Measurements from ENCODE around the gene CAMSAP1. TPM values are rescaled to one million over a fixed set of nuclear protein-coding genes. Genes with fewer than 3 reads are reported as not detected.
A peak's percentile ranks its signal among the peaks of the same experiment; 100 is the strongest.

Gene CAMSAP1
- total and polyA plus RNA-seq, 10 of the 15 experiments (the other 5 are each of a cell fraction or from before 2014, with no cell fraction given), result 1.4 to 24.7 (median 8.0) TPM

- DNase-seq (ENCODE audit: low read depth, low spot score), result no peak
- Histone ChIP-seq H3K79me2 (ENCODE audit: control insufficient read depth, insufficient read depth, low read length) (peaks cover 2% of the 10 kb centered on the region), H3K9me3 (replicated peaks; ENCODE audit: control insufficient read depth, insufficient read depth, low read length) (no peaks in the 10 kb centered on the region), H3K36me3 (ENCODE audit: control insufficient read depth in 2 of 2, insufficient read depth in 2 of 2, low read length in 1 of 2) (peaks cover 2 to 4% of the 10 kb centered on the region in 2 experiments; a peak in 3 of 4 replicates), H2AFZ (ENCODE audit: control insufficient read depth, low read depth, low read length) (no peak overlapping the region), H3K4me2 (ENCODE audit: control insufficient read depth, insufficient read depth) (no peak overlapping the region), H3K9ac (ENCODE audit: control insufficient read depth, insufficient read depth, low read length) (no peak overlapping the region), H3K4me3 (no peak overlapping the region), H3K4me1 (ENCODE audit: control insufficient read depth, insufficient read depth, low read length) (no peaks in the 10 kb centered on the region), H4K20me1 (ENCODE audit: control insufficient read depth, insufficient read depth) (no peaks in the 10 kb centered on the region), H3K27me3 (replicated peaks in 1 of 2; ENCODE audit: control insufficient read depth in 2 of 2, insufficient read depth in 2 of 2, low read length in 1 of 2) (no peaks in the 10 kb centered on the region), H3K27ac (ENCODE audit: control insufficient read depth, insufficient read depth) (no peak overlapping the region)
- RAD21 ChIA-PET (ENCODE audit: unreplicated experiment), result no interaction called here
- SMC1A ChIA-PET (ENCODE audit: uncharacterized antibody, unreplicated experiment), result no interaction called here
- WGBS (ENCODE audit: insufficient coverage, insufficient replicate concordance, low lambda C conversion rate, missing lambda C conversion rate), result 97% methylated on average over 3 of the region's 3 CpGs
- ATAC-seq, result no peak
- TSS peak; percentile 18 for BruUV-seq (replicated peaks)
- in situ Hi-C loops (cut with MboI), result loop anchor here (5.0 kb wide), 1 partner anchor 252 kb away; no protein-coding TSS in a partner anchor
- intact Hi-C loops (cut with micrococcal nuclease; ENCODE audit: unreplicated experiment), result no loop called here
- TF ChIP-seq RUNX3 (IDR thresholded peaks at IDR 0.05; ENCODE audit: low read length) (no peak), REST (IDR thresholded peaks at IDR 0.05; ENCODE audit: low read depth, low read length) (no peak), BCL11A (IDR thresholded peaks at IDR 0.05; ENCODE audit: low read depth, low read length) (no peak), PBX3 (IDR thresholded peaks at IDR 0.05; ENCODE audit: insufficient replicate concordance, low read depth, low read length) (no peak), ATF3 (IDR thresholded peaks at IDR 0.05; ENCODE audit: borderline replicate concordance, extremely low read depth, low read depth, low read length) (no peak)
- POLR2A ChIA-PET, result interaction anchor here (0.7 kb wide), 1 partner anchor 93 kb away, joined by 5 read pairs; no protein-coding TSS in a partner anchor
- CTCF ChIA-PET, result no interaction called here
- no peak for FAIRE-seq
Observed at GRCh38 chr9:135869909-135870308, 37.4 kb downstream of the CAMSAP1 start.
